Mononuclear cell (primary cell): Measurements from ENCODE around the gene VIPR2. TPM values are rescaled to one million over a fixed set of nuclear protein-coding genes. Genes with fewer than 3 reads are reported as not detected.

Experiments used
- H3K27me3 ChIP-seq: 2 replicates; pipeline ENCODE4 v1.6.0; 2011; ENCODE audit warnings: low read length, control low read depth; ENCODE audit not compliant: insufficient read depth
- H3K4me1 ChIP-seq: 2 replicates; pipeline ENCODE4 v1.5.1; 2011; ENCODE audit warnings: mild to moderate bottlenecking, low read length, control low read depth; ENCODE audit not compliant: insufficient read depth
- H3K4me3 ChIP-seq: 2 replicates; pipeline ENCODE4 v1.5.1; 2011; ENCODE audit warnings: mild to moderate bottlenecking, low read length, moderate library complexity
- H3K9me3 ChIP-seq: 2 replicates; pipeline ENCODE4 v1.5.1; 2011; ENCODE audit warnings: low read depth, mild to moderate bottlenecking, control low read depth, low read length
- total RNA-seq: library from RNA; depleted of rRNA; stranded (reverse); fragments of >200 nt; gene quantifications from one replicate; pipeline ENCODE4 v1.2.3, GENCODE V29; 2012

Gene VIPR2
- total RNA-seq, 1 donor, result 0.31 TPM

- no peak overlapping the region for H3K4me3 ChIP-seq
- H3K9me3 ChIP-seq, result no peaks in the 10 kb centered on the region
- H3K27me3 ChIP-seq, result no peaks in the 10 kb centered on the region
- H3K4me1 ChIP-seq, result no peaks in the 10 kb centered on the region
Observed at GRCh38 chr7:159059629-159060028, 85.0 kb downstream of the VIPR2 start.

GRCh38 chr7:159057647-159058046, 87.0 kb downstream of the VIPR2 start:
- Histone ChIP-seq H3K4me1 (no peaks in the 10 kb centered on the region), H3K27me3 (no peaks in the 10 kb centered on the region), H3K9me3 (no peaks in the 10 kb centered on the region), H3K4me3 (no peak overlapping the region)

GRCh38 chr7:159056737-159057136, 87.9 kb downstream of the VIPR2 start:
- H3K9me3 ChIP-seq, result no peaks in the 10 kb centered on the region
- no peaks in the 10 kb centered on the region for H3K27me3 ChIP-seq
- no peaks in the 10 kb centered on the region for H3K4me1 ChIP-seq
- H3K4me3 ChIP-seq, result no peak overlapping the region

- Histone ChIP-seq H3K27me3 (no peaks in the 10 kb centered on the region), H3K4me3 (no peak overlapping the region), H3K4me1 (no peaks in the 10 kb centered on the region), H3K9me3 (no peaks in the 10 kb centered on the region)
Observed at GRCh38 chr7:159051916-159052315, 92.8 kb downstream of the VIPR2 start.

- no peak overlapping the region for H3K4me3 ChIP-seq
- H3K27me3 ChIP-seq, result no peaks in the 10 kb centered on the region
Observed at GRCh38 chr7:159050704-159051103, 94.0 kb downstream of the VIPR2 start.

GRCh38 chr7:159049266-159050025, 95.2 kb downstream of the VIPR2 start:
- Histone ChIP-seq H3K9me3 (no peaks in the 10 kb centered on the region), H3K4me1 (no peaks in the 10 kb centered on the region), H3K27me3 (no peaks in the 10 kb centered on the region), H3K4me3 (no peak overlapping the region)

More at GRCh38 chr7:159050704-159051103, 94.0 kb downstream of the VIPR2 start:
- Histone ChIP-seq H3K9me3 (no peaks in the 10 kb centered on the region), H3K4me1 (no peaks in the 10 kb centered on the region)

- no peaks in the 10 kb centered on the region for H3K4me1 ChIP-seq
- no peak overlapping the region for H3K4me3 ChIP-seq
- no peaks in the 10 kb centered on the region for H3K9me3 ChIP-seq
- H3K27me3 ChIP-seq, result no peaks in the 10 kb centered on the region
Observed at GRCh38 chr7:159048656-159049055, 96.0 kb downstream of the VIPR2 start.

GRCh38 chr7:159047536-159047935, 97.1 kb downstream of the VIPR2 start:
- Histone ChIP-seq H3K27me3 (no peaks in the 10 kb centered on the region), H3K9me3 (no peaks in the 10 kb centered on the region), H3K4me1 (no peaks in the 10 kb centered on the region), H3K4me3 (no peak overlapping the region)

GRCh38 chr7:159046300-159046699, 98.4 kb downstream of the VIPR2 start:
- Histone ChIP-seq H3K4me3 (no peak overlapping the region), H3K9me3 (no peaks in the 10 kb centered on the region), H3K4me1 (no peaks in the 10 kb centered on the region), H3K27me3 (no peaks in the 10 kb centered on the region)

- Histone ChIP-seq H3K4me1 (no peaks in the 10 kb centered on the region), H3K4me3 (no peak overlapping the region), H3K27me3 (no peaks in the 10 kb centered on the region), H3K9me3 (no peaks in the 10 kb centered on the region)
Observed at GRCh38 chr7:159045839-159046238, 98.8 kb downstream of the VIPR2 start.

- Histone ChIP-seq H3K27me3 (no peaks in the 10 kb centered on the region), H3K9me3 (no peaks in the 10 kb centered on the region), H3K4me3 (no peak overlapping the region), H3K4me1 (no peaks in the 10 kb centered on the region)
Observed at GRCh38 chr7:159042581-159043101, 102.0 kb downstream of the VIPR2 start.

- H3K4me1 ChIP-seq, result no peaks in the 10 kb centered on the region
- H3K4me3 ChIP-seq, result no peak overlapping the region
- H3K27me3 ChIP-seq, result no peaks in the 10 kb centered on the region
- no peaks in the 10 kb centered on the region for H3K9me3 ChIP-seq
Observed at GRCh38 chr7:159042103-159042502, 102.6 kb downstream of the VIPR2 start.

GRCh38 chr7:159040912-159041711, 103.6 kb downstream of the VIPR2 start:
- H3K4me3 ChIP-seq, result no peak overlapping the region
- H3K4me1 ChIP-seq, result no peaks in the 10 kb centered on the region
- no peaks in the 10 kb centered on the region for H3K9me3 ChIP-seq
- no peaks in the 10 kb centered on the region for H3K27me3 ChIP-seq

- H3K4me1 ChIP-seq, result no peaks in the 10 kb centered on the region
- no peaks in the 10 kb centered on the region for H3K9me3 ChIP-seq
- no peak overlapping the region for H3K4me3 ChIP-seq
- H3K27me3 ChIP-seq, result no peaks in the 10 kb centered on the region
Observed at GRCh38 chr7:159040146-159040545, 104.5 kb downstream of the VIPR2 start.

- Histone ChIP-seq H3K27me3 (no peaks in the 10 kb centered on the region), H3K9me3 (no peaks in the 10 kb centered on the region), H3K4me1 (no peaks in the 10 kb centered on the region), H3K4me3 (no peak overlapping the region)
Observed at GRCh38 chr7:159039716-159040115, 105.0 kb downstream of the VIPR2 start.
